ENCODE results near the gene SEPHS2. TPM values are rescaled to one million over a fixed set of nuclear protein-coding genes. Genes with fewer than 3 reads are reported as not detected.

Gene SEPHS2
- total and polyA plus RNA-seq, 7 donors: 25.0 to 213 (median 32.3) TPM

GRCh38 chr16:30418350-30419181, 27.1 kb downstream of the SEPHS2 start:
- Histone ChIP-seq H3K4me3 (peak overlapping the region; percentile 33 to 72 (median 57)), H3K27me3 (no peaks in the 10 kb centered on the region), H3K27ac (peak overlapping the region; percentile 83 to 89 (median 88)), H3K4me1 (peaks cover 0 to 14% (median 12%) of the 10 kb centered on the region in 4 donors), H3K36me3 (peaks cover 0 to 19% (median 3%) of the 10 kb centered on the region in 4 donors), H3K9me3 (no peaks in the 10 kb centered on the region)
- TF ChIP-seq POLR2A (IDR thresholded peaks at IDR 0.05): no peak
- no peak for TF ChIP-seq EP300 (IDR thresholded peaks at IDR 0.05)
- no peak for TF ChIP-seq CTCF (IDR thresholded peaks at IDR 0.05)
- no peak for TF ChIP-seq POLR2AphosphoS5 (IDR thresholded peaks at IDR 0.05)
- intact Hi-C loops (cut with DNase I): no loop called here
- 32 to 58% methylated on average over 31 of the region's 31 CpGs for WGBS, 2 donors
- no peak for DNase-seq

GRCh38 chr16:30417529-30418349, 27.9 kb downstream of the SEPHS2 start:
- DNase-seq: peak; percentile 92
- intact Hi-C loops (cut with DNase I): no loop called here

GRCh38 chr16:30416624-30417528, 28.8 kb downstream of the SEPHS2 start:
- Histone ChIP-seq H3K4me3 (peak overlapping the region; percentile 33 to 72 (median 57)), H3K4me1 (peaks cover 0 to 14% (median 12%) of the 10 kb centered on the region in 4 donors), H3K9me3 (no peaks in the 10 kb centered on the region), H3K36me3 (peaks cover 0 to 23% (median 0%) of the 10 kb centered on the region in 4 donors), H3K27me3 (no peaks in the 10 kb centered on the region), H3K27ac (peak overlapping the region; percentile 83 to 89 (median 88))
- no peak for TF ChIP-seq POLR2A (IDR thresholded peaks at IDR 0.05)
- no peak for TF ChIP-seq EP300 (IDR thresholded peaks at IDR 0.05)
- no peak for TF ChIP-seq POLR2AphosphoS5 (IDR thresholded peaks at IDR 0.05)
- no peak for TF ChIP-seq CTCF (IDR thresholded peaks at IDR 0.05)
- 55 to 68% methylated on average over 18 of the region's 18 CpGs for WGBS, 2 donors
- intact Hi-C loops (cut with DNase I): no loop called here
- DNase-seq: no peak

More at GRCh38 chr16:30417529-30418349, 27.9 kb downstream of the SEPHS2 start:
- peak overlapping the region; percentile 83 to 89 (median 88) for H3K27ac ChIP-seq
- WGBS, 2 donors: 1 to 2% methylated on average over 140 of the region's 140 CpGs
- H3K4me3 ChIP-seq: peak overlapping the region; percentile 33 to 72 (median 57)
- peak in 1 of 4 experiments; percentile 26 for TF ChIP-seq CTCF (IDR thresholded peaks at IDR 0.05)
- no peak for TF ChIP-seq POLR2A (IDR thresholded peaks at IDR 0.05)
- no peak for TF ChIP-seq EP300 (IDR thresholded peaks at IDR 0.05)
- peak; percentile 15 to 41 (median 30) for TF ChIP-seq POLR2AphosphoS5 (IDR thresholded peaks at IDR 0.05)
- peaks cover 0 to 19% (median under 1%) of the 10 kb centered on the region in 4 donors for H3K36me3 ChIP-seq
- H3K9me3 ChIP-seq: no peaks in the 10 kb centered on the region
- no peaks in the 10 kb centered on the region for H3K27me3 ChIP-seq
- peaks cover 0 to 14% (median 12%) of the 10 kb centered on the region in 4 donors for H3K4me1 ChIP-seq

GRCh38 chr16:30416047-30416603, 29.5 kb downstream of the SEPHS2 start:
- no peak for DNase-seq
- H3K9me3 ChIP-seq: no peaks in the 10 kb centered on the region
- TF ChIP-seq POLR2A (IDR thresholded peaks at IDR 0.05) (no peak), EP300 (IDR thresholded peaks at IDR 0.05) (no peak), CTCF (IDR thresholded peaks at IDR 0.05) (no peak), POLR2AphosphoS5 (IDR thresholded peaks at IDR 0.05) (no peak)
- no peaks in the 10 kb centered on the region for H3K27me3 ChIP-seq
- intact Hi-C loops (cut with DNase I): no loop called here
- 94% methylated on average over 4 of the region's 4 CpGs for WGBS, 2 donors
- peaks cover 0 to 30% (median 0%) of the 10 kb centered on the region in 4 donors for H3K36me3 ChIP-seq
- peaks cover 0 to 14% (median 12%) of the 10 kb centered on the region in 4 donors for H3K4me1 ChIP-seq
- H3K4me3 ChIP-seq: no peak overlapping the region
- no peak overlapping the region for H3K27ac ChIP-seq
